Measurements from ENCODE around the gene BMPR1B.
"Not testable (repeated sequence)": the region's sequence is repeated elsewhere in the genome, so short reads cannot be mapped to it uniquely, and the experiment has no call there.

Gene BMPR1B

GRCh38 chr4:94831607-94832006, 73.9 kb downstream of the BMPR1B start:
- no peak for DNase-seq

GRCh38 chr4:94832329-94832728, 74.6 kb downstream of the BMPR1B start:
- DNase-seq, result not testable (repeated sequence)

GRCh38 chr4:94833394-94833793, 75.6 kb downstream of the BMPR1B start:
- DNase-seq, result no peak

- DNase-seq, result no peak
Observed at GRCh38 chr4:94834501-94834900, 76.7 kb downstream of the BMPR1B start.

- not testable (repeated sequence) for DNase-seq
Observed at GRCh38 chr4:94841166-94841863, 83.6 kb downstream of the BMPR1B start.

- no peak for DNase-seq
Observed at GRCh38 chr4:94841864-94842221, 84.1 kb downstream of the BMPR1B start.

GRCh38 chr4:94843216-94843615, 85.5 kb downstream of the BMPR1B start:
- DNase-seq, result no peak

- no peak for DNase-seq
Observed at GRCh38 chr4:94848326-94848725, 90.6 kb downstream of the BMPR1B start.

GRCh38 chr4:94849901-94850300, 92.1 kb downstream of the BMPR1B start:
- no peak for DNase-seq

- no peak for DNase-seq
Observed at GRCh38 chr4:94852616-94853015, 94.9 kb downstream of the BMPR1B start.

GRCh38 chr4:94856030-94856429, 98.3 kb downstream of the BMPR1B start:
- DNase-seq, result no peak

- DNase-seq, result no peak
Observed at GRCh38 chr4:94870146-94870545, 112.4 kb downstream of the BMPR1B start.

GRCh38 chr4:94871644-94872305, 114.0 kb downstream of the BMPR1B start:
- no peak for DNase-seq

GRCh38 chr4:94877973-94878372, 120.2 kb downstream of the BMPR1B start:
- DNase-seq, result no peak

- DNase-seq, result no peak
Observed at GRCh38 chr4:94880956-94881355, 123.2 kb downstream of the BMPR1B start.

GRCh38 chr4:94882756-94883155, 125.0 kb downstream of the BMPR1B start:
- no peak for DNase-seq

GRCh38 chr4:94887027-94887426, 129.3 kb downstream of the BMPR1B start:
- DNase-seq, result no peak

- no peak for DNase-seq
Observed at GRCh38 chr4:94889523-94889922, 131.8 kb downstream of the BMPR1B start.

- DNase-seq, result peak in 3 of 56 donors; percentile 1 to 3 (median 2)
Observed at GRCh38 chr4:94889946-94890345, 132.2 kb downstream of the BMPR1B start.

- DNase-seq, result no peak
Observed at GRCh38 chr4:94890579-94890978, 132.8 kb downstream of the BMPR1B start.

- no peak for DNase-seq
Observed at GRCh38 chr4:94892051-94892450, 134.3 kb downstream of the BMPR1B start.

- no peak for DNase-seq
Observed at GRCh38 chr4:94895081-94895480, 137.3 kb downstream of the BMPR1B start.

GRCh38 chr4:94897023-94897422, 139.3 kb downstream of the BMPR1B start:
- DNase-seq, result no peak

Data from nucleus accumbens (tissue), 56 donors.